WTC11 (cell line): ENCODE data around the gene MARCHF4. TPM values are rescaled to one million over a fixed set of nuclear protein-coding genes. Genes with fewer than 3 reads are reported as not detected.
A peak's percentile ranks its signal among the peaks of the same experiment; 100 is the strongest.

Source experiments
- CREB1 ChIP-seq: sonication (generic); formaldehyde crosslinking; IDR thresholded peaks from 2 replicates; pipeline ENCODE4 v1.8.0; 2023; ENCODE audit warnings: mild to moderate bottlenecking, missing genetic modification reagents
- ELF4 ChIP-seq: sonication (generic); formaldehyde crosslinking; IDR thresholded peaks from 2 replicates; pipeline ENCODE4 v1.8.1; 2022; ENCODE audit warnings: low read depth, mild to moderate bottlenecking, moderate library complexity, missing genetic modification reagents
- ERG ChIP-seq: fragments of 250-450 bp; sonication (Bioruptor Pico); IDR thresholded peaks from 2 replicates; pipeline ENCODE4 v1.8.0; 2021; ENCODE audit warnings: mild to moderate bottlenecking
- FOXP1 ChIP-seq: sonication (generic); formaldehyde crosslinking; IDR thresholded peaks from 2 replicates; pipeline ENCODE4 v1.8.0; 2022; ENCODE audit warnings: missing genetic modification reagents, mild to moderate bottlenecking, moderate library complexity, borderline replicate concordance
- GTF2I ChIP-seq: fragments of 250-450 bp; sonication (Bioruptor Pico); conservative IDR thresholded peaks from 2 replicates; pipeline ENCODE4 v1.4.0; 2021; ENCODE audit warnings: mild to moderate bottlenecking
- MXD4 ChIP-seq: fragments of 250-450 bp; sonication (Bioruptor Pico); IDR thresholded peaks from 2 replicates; pipeline ENCODE4 v1.8.0; 2021; ENCODE audit warnings: mild to moderate bottlenecking, moderate library complexity, borderline replicate concordance
- NR1H2 ChIP-seq: sonication (generic); formaldehyde crosslinking; IDR thresholded peaks from 2 replicates; pipeline ENCODE4 v1.9.0; 2021; ENCODE audit warnings: mild to moderate bottlenecking, moderate library complexity, missing genetic modification reagents
- PRRX2 ChIP-seq: fragments of 250-450 bp; sonication (Bioruptor Pico); IDR thresholded peaks from 2 replicates; pipeline ENCODE4 v1.8.0; 2021; ENCODE audit warnings: mild to moderate bottlenecking
- RELA ChIP-seq: sonication (generic); formaldehyde crosslinking; IDR thresholded peaks from 2 replicates; pipeline ENCODE4 v1.8.1; 2022; ENCODE audit warnings: missing genetic modification reagents, mild to moderate bottlenecking, borderline replicate concordance
- TCF7 ChIP-seq: sonication (generic); formaldehyde crosslinking; IDR thresholded peaks from 2 replicates; pipeline ENCODE4 v1.8.0; 2022; ENCODE audit warnings: mild to moderate bottlenecking, low read depth, missing genetic modification reagents, moderate library complexity
- TP53 ChIP-seq: sonication (generic); formaldehyde crosslinking; IDR thresholded peaks from 2 replicates; pipeline ENCODE4 v1.8.1; 2023; ENCODE audit warnings: mild to moderate bottlenecking, missing genetic modification reagents
- ZNF121 ChIP-seq: sonication (generic); formaldehyde crosslinking; IDR thresholded peaks from 2 replicates; pipeline ENCODE4 v1.8.0; 2023; ENCODE audit warnings: missing genetic modification reagents
- ZNF232 ChIP-seq: sonication (generic); formaldehyde crosslinking; IDR thresholded peaks from 2 replicates; pipeline ENCODE4 v1.8.0; 2022; ENCODE audit warnings: mild to moderate bottlenecking, missing genetic modification reagents
- ZNF263 ChIP-seq: sonication (generic); formaldehyde crosslinking; IDR thresholded peaks from 2 replicates; pipeline ENCODE4 v1.8.1; 2022; ENCODE audit warnings: low read depth, mild to moderate bottlenecking, moderate library complexity, missing genetic modification reagents
- total RNA-seq: library from RNA; stranded (reverse); gene quantifications from 3 replicates; pipeline ENCODE4 v1.2.3, GENCODE V29; 2021
- TF ChIP-seq, protein P1 (sequence below): sonication (generic); formaldehyde crosslinking; IDR thresholded peaks from 2 replicates; pipeline ENCODE4 v1.8.1; 2022; ENCODE audit warnings: low read depth, mild to moderate bottlenecking, moderate library complexity, missing genetic modification reagents, borderline replicate concordance
- TF ChIP-seq, protein P2 (sequence below): sonication (generic); formaldehyde crosslinking; IDR thresholded peaks from 2 replicates; pipeline ENCODE4 v1.8.1; 2022; ENCODE audit warnings: low read depth, missing genetic modification reagents, borderline replicate concordance
- TF ChIP-seq, protein P3 (sequence below): sonication (generic); formaldehyde crosslinking; IDR thresholded peaks from 2 replicates; pipeline ENCODE4 v1.8.1; 2022; ENCODE audit warnings: mild to moderate bottlenecking, missing genetic modification reagents, moderate library complexity, borderline replicate concordance
- TF ChIP-seq, protein P4 (sequence below): fragments of 200-600 bp; IDR thresholded peaks from 2 replicates; pipeline ENCODE4 v1.8.0; 2022; ENCODE audit warnings: antibody characterized with exemption

MARCHF4 gene
- total RNA-seq, 1 experiment from 2014 or later = 2.6 TPM

DNA sequence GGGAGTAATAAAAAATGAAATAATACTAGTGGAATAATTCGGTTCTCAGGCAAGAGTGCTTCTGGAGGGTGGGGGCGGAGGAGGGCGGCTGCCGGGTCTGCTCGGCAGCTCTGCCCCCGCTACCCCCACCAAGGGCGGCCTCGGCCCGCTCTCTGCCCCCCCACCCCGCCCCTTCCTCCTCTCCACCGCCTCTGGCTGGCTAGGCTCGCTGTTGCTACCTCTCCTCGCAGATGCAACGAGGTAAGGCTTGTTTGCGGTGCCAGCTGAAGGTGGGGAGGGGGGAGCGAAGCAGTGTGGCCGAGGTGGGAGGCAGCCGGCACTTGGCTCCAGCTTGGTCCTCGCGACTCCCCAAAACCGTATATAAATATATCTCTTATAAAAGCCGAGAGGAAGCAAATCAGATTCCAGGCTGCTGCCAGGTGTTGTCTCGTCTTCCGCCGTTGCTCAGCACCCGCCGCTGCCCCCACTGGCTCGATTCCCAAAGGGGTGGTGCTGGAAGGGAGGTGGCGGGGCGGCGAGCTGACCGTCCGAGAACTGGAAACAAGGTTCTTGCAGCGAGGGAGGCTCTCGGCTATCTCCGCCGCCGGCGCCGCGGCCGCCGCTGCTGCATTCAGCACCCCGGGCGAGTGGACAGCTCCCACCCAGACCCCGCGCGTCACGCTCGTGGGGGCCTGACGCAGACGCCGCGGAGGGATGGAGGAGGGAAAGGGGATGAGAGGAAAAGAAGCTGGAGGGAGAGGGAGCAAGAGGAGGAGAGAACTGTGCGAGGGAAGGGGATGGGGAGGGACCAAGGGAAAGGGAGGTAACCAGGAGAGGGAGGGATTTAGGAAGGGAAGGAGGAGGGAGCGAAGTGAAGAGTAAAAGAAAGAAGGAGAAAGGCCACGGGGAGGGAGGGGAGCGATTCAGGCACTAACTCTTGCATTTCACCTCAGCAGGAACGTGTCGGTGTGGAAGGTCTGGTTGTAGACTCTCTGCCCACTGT is at the start of gene MARCHF4 (continued):
- TF ChIP-seq ELF4 (CRISPR knock-in tag) (no peak), PRRX2 (CRISPR knock-in tag) (no peak), ZNF121 (0 out of 2 replicates have a peak, but pooled peaks have one; percentile 14), NR1H2 (CRISPR knock-in tag) (peak; percentile 53; the same call in 1 of the 2 replicates), FOXP1 (CRISPR knock-in tag) (peak; percentile 99), ZNF232 (CRISPR knock-in tag) (peak; percentile 96), MXD4 (CRISPR knock-in tag) (no peak), ZNF263 (peak; percentile 65; the same call in 1 of the 2 replicates), GTF2I (no peak), CREB1 (peak; percentile 98), TCF7 (CRISPR knock-in tag) (peak; percentile 92), ERG (no peak), TP53 (CRISPR knock-in tag) (peak; percentile 95), RELA (CRISPR knock-in tag) (peak; percentile 89; the same call in 1 of the 2 replicates)
- TF ChIP-seq, protein P1, sequence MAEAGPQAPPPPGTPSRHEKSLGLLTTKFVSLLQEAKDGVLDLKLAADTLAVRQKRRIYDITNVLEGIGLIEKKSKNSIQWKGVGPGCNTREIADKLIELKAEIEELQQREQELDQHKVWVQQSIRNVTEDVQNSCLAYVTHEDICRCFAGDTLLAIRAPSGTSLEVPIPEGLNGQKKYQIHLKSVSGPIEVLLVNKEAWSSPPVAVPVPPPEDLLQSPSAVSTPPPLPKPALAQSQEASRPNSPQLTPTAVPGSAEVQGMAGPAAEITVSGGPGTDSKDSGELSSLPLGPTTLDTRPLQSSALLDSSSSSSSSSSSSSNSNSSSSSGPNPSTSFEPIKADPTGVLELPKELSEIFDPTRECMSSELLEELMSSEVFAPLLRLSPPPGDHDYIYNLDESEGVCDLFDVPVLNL (CRISPR knock-in tag) = peak; percentile 90; the same call in 1 of the 2 replicates
- TF ChIP-seq, protein P2, sequence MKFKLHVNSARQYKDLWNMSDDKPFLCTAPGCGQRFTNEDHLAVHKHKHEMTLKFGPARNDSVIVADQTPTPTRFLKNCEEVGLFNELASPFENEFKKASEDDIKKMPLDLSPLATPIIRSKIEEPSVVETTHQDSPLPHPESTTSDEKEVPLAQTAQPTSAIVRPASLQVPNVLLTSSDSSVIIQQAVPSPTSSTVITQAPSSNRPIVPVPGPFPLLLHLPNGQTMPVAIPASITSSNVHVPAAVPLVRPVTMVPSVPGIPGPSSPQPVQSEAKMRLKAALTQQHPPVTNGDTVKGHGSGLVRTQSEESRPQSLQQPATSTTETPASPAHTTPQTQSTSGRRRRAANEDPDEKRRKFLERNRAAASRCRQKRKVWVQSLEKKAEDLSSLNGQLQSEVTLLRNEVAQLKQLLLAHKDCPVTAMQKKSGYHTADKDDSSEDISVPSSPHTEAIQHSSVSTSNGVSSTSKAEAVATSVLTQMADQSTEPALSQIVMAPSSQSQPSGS (CRISPR knock-in tag) = no peak; the same call in 1 of the 2 replicates
- TF ChIP-seq, protein P3, sequence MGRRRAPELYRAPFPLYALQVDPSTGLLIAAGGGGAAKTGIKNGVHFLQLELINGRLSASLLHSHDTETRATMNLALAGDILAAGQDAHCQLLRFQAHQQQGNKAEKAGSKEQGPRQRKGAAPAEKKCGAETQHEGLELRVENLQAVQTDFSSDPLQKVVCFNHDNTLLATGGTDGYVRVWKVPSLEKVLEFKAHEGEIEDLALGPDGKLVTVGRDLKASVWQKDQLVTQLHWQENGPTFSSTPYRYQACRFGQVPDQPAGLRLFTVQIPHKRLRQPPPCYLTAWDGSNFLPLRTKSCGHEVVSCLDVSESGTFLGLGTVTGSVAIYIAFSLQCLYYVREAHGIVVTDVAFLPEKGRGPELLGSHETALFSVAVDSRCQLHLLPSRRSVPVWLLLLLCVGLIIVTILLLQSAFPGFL (CRISPR knock-in tag) = no peak
- TF ChIP-seq, protein P4, sequence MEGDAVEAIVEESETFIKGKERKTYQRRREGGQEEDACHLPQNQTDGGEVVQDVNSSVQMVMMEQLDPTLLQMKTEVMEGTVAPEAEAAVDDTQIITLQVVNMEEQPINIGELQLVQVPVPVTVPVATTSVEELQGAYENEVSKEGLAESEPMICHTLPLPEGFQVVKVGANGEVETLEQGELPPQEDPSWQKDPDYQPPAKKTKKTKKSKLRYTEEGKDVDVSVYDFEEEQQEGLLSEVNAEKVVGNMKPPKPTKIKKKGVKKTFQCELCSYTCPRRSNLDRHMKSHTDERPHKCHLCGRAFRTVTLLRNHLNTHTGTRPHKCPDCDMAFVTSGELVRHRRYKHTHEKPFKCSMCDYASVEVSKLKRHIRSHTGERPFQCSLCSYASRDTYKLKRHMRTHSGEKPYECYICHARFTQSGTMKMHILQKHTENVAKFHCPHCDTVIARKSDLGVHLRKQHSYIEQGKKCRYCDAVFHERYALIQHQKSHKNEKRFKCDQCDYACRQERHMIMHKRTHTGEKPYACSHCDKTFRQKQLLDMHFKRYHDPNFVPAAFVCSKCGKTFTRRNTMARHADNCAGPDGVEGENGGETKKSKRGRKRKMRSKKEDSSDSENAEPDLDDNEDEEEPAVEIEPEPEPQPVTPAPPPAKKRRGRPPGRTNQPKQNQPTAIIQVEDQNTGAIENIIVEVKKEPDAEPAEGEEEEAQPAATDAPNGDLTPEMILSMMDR = no peak
